SK-N-SH (cell line): ENCODE data around the gene CCDC107. TPM values are rescaled to one million over a fixed set of nuclear protein-coding genes. Genes with fewer than 3 reads are reported as not detected.

ENCODE experiments used
- CTCF ChIA-PET: fragments of 300-600, 350-600 bp; formaldehyde crosslinking; extraction: SDS; loops from one replicate; lab custom pipeline; 2021; lab: Yijun Ruan, JAX
- POLR2A ChIA-PET: fragments of 350-600 bp; sonication (Branson Sonifier 250); formaldehyde crosslinking; extraction: SDS; loops from one replicate; lab custom pipeline; 2020; ENCODE audit warnings: antibody characterized with exemption, inconsistent platforms; lab: Yijun Ruan, JAX
- DNase-seq: peaks from one replicate; pipeline ENCODE4 v3.0.0; 2012
- H2AFZ ChIP-seq: fragments of 200-600 bp; sonication (generic); 2 replicates; pipeline ENCODE4 v1.8.1; 2016; ENCODE audit warnings: antibody characterized with exemption, mild to moderate bottlenecking, low read depth
- H3F3A ChIP-seq: fragments of 200-600 bp; sonication (generic); replicated peaks from 2 replicates; pipeline ENCODE3; 2016; ENCODE audit warnings: antibody characterized with exemption, mild to moderate bottlenecking; ENCODE audit not compliant: insufficient read depth
- H3K27ac ChIP-seq, 2 experiments: fragments of 200-500 bp in 1 of 2; fragments of 200-600 bp in 1 of 2; sonication (Bioruptor generic) in 1 of 2; sonication (generic), shearing (Covaris generic) in 1 of 2; 2 replicates each; pipeline versions ENCODE4 v1.5.1 to v1.6.1; 2014 to 2016; ENCODE audit warnings: low read depth in 2 of 2, inconsistent platforms in 1 of 2, low read length in 1 of 2, mild to moderate bottlenecking in 1 of 2, mixed read lengths in 1 of 2
- H3K27me3 ChIP-seq: fragments of 200-600 bp; sonication (generic), shearing (Covaris generic); 2 replicates; pipeline ENCODE4 v1.6.1; 2016; ENCODE audit warnings: mixed run types; ENCODE audit not compliant: insufficient read depth
- H3K36me3 ChIP-seq, 2 experiments: fragments of 200-500 bp in 1 of 2; fragments of 200-600 bp in 1 of 2; sonication (Bioruptor generic) in 1 of 2; sonication (generic) in 1 of 2; replicated peaks in 1 of 2; 2 replicates each; pipeline versions ENCODE3 to v1.5.1; 2014 to 2016; ENCODE audit warnings: low read length in 1 of 2, mild to moderate bottlenecking in 1 of 2; ENCODE audit not compliant: insufficient read depth in 2 of 2, control insufficient read depth in 1 of 2
- H3K4me1 ChIP-seq, 2 experiments: fragments of 200-500 bp in 1 of 2; fragments of 200-600 bp in 1 of 2; sonication (Bioruptor generic) in 1 of 2; sonication (generic), shearing (Covaris generic) in 1 of 2; 2 replicates each; pipeline versions ENCODE4 v1.5.1 to v1.6.1; 2014 to 2016; ENCODE audit warnings: low read depth in 1 of 2, low read length in 1 of 2, mixed run types in 1 of 2; ENCODE audit not compliant: insufficient read depth in 2 of 2, control insufficient read depth in 1 of 2
- H3K4me2 ChIP-seq: fragments of 200-600 bp; sonication (generic), shearing (Covaris generic); 2 replicates; pipeline ENCODE4 v1.6.1; 2017; ENCODE audit warnings: mixed run types
- H3K4me3 ChIP-seq, 2 experiments: fragments of 200-500 bp in 1 of 2; fragments of 200-600 bp in 1 of 2; sonication (Bioruptor generic) in 1 of 2; sonication (generic), shearing (Covaris generic) in 1 of 2; 2 replicates each; pipeline versions ENCODE4 v1.5.1 to v1.8.1; 2014 to 2016; ENCODE audit warnings: low read depth in 2 of 2, inconsistent platforms in 1 of 2, low read length in 1 of 2, mild to moderate bottlenecking in 1 of 2, mixed read lengths in 1 of 2, moderate library complexity in 1 of 2
- H3K79me2 ChIP-seq: fragments of 200-600 bp; sonication (generic); 2 replicates; pipeline ENCODE4 v1.8.1; 2017; ENCODE audit warnings: mild to moderate bottlenecking; ENCODE audit not compliant: insufficient read depth
- H3K9ac ChIP-seq: fragments of 200-600 bp; sonication (generic); 2 replicates; pipeline ENCODE4 v1.6.1; 2017; ENCODE audit warnings: mixed run types
- H3K9me2 ChIP-seq: fragments of 200-600 bp; sonication (generic); 2 replicates; pipeline ENCODE4 v1.6.1; 2017; ENCODE audit warnings: mixed run types
- H3K9me3 ChIP-seq: fragments of 200-600 bp; sonication (generic); 2 replicates; pipeline ENCODE4 v1.6.1; 2017; ENCODE audit warnings: mixed run types, mild to moderate bottlenecking, moderate library complexity
- H4K20me1 ChIP-seq: fragments of 200-600 bp; sonication (generic); 2 replicates; pipeline ENCODE4 v1.6.1; 2017; ENCODE audit warnings: mild to moderate bottlenecking, mixed run types; ENCODE audit not compliant: insufficient read depth
- CHD2 ChIP-seq: fragments of 150-350 bp; IDR thresholded peaks from 2 replicates; pipeline ENCODE4 v1.6.1; 2018; ENCODE audit warnings: low read length; ENCODE audit not compliant: partially characterized antibody
- CTCF ChIP-seq: fragments of 200-600 bp; sonication (generic); IDR thresholded peaks from 2 replicates; pipeline ENCODE4 v1.6.1; 2017; ENCODE audit warnings: antibody characterized with exemption, mild to moderate bottlenecking, moderate library complexity
- MEF2A ChIP-seq: IDR thresholded peaks from 2 replicates; pipeline ENCODE4 v1.4.0; 2012; ENCODE audit warnings: low read depth, borderline replicate concordance
- MXI1 ChIP-seq: IDR thresholded peaks from 2 replicates; pipeline ENCODE4 v1.6.1; 2012; ENCODE audit warnings: mild to moderate bottlenecking, low read depth, low read length, improper control_type of control experiment
- NFIC ChIP-seq: IDR thresholded peaks from 2 replicates; pipeline ENCODE4 v1.4.0; 2012; ENCODE audit warnings: borderline replicate concordance
- PBX3 ChIP-seq: IDR thresholded peaks from 2 replicates; pipeline ENCODE4; 2012
- TAF1 ChIP-seq: IDR thresholded peaks from 2 replicates; pipeline ENCODE4 v1.6.1; 2012; ENCODE audit warnings: low read depth, mild to moderate bottlenecking, low read length, moderate library complexity, borderline replicate concordance
- TCF12 ChIP-seq: IDR thresholded peaks from 2 replicates; pipeline ENCODE4 v1.4.0; 2012
- TEAD4 ChIP-seq: IDR thresholded peaks from 2 replicates; pipeline ENCODE4 v1.4.0; 2012; ENCODE audit warnings: mild to moderate bottlenecking, borderline replicate concordance; ENCODE audit not compliant: insufficient read depth
- USF1 ChIP-seq: IDR thresholded peaks from 2 replicates; pipeline ENCODE4 v1.4.0; 2012; ENCODE audit warnings: low read depth, borderline replicate concordance
- USF2 ChIP-seq: fragments of 150-350 bp; IDR thresholded peaks from 2 replicates; pipeline ENCODE4 v1.6.1; 2017; ENCODE audit warnings: antibody characterized with exemption, low read length, low read depth, borderline replicate concordance
- YY1 ChIP-seq: IDR thresholded peaks from 2 replicates; pipeline ENCODE4 v1.4.0; 2012; ENCODE audit warnings: low read depth, mild to moderate bottlenecking
- WGBS: methylation state at CpG from one replicate; pipeline ENCODE4 v1.1.6; 2017; ENCODE audit warnings: low lambda C conversion rate; 5-methylcytosine and 5-hydroxymethylcytosine counted together
- polyA plus RNA-seq, 3 experiments: library from polyadenylated mRNA; depleted of rRNA; stranded (reverse); fragments of >200 nt; gene quantifications; 2 replicates each; pipeline ENCODE4 v1.2.3, GENCODE V29; 2012

The CCDC107 gene
- polyA plus RNA-seq, 1 of the 3 experiments (the other 2 are of a cell fraction): 22.0 TPM

- TF ChIP-seq USF2 (no peak), MXI1 (no peak), NFIC (no peak), CTCF (no peak), CHD2 (no peak), MEF2A (no peak), TCF12 (no peak), USF1 (no peak), TAF1 (no peak)
Measured at GRCh38 chr9:35685506-35685905, 27.4 kb downstream of the CCDC107 start (continued).

- no peak overlapping the region for H2AFZ ChIP-seq
Measured at GRCh38 chr9:35686222-35687203, 28.4 kb downstream of the CCDC107 start.

More at GRCh38 chr9:35686222-35687203, 28.4 kb downstream of the CCDC107 start:
- ChIA-PET CTCF (interaction anchor here (1.0 to 2.3 kb wide), 3 partner anchors 10 to 22 kb away, joined by 4 to 26 read pairs (median 9); partner anchors contain the start of gene ARHGEF39), POLR2A (interaction anchor here (1.0 to 1.1 kb wide), 2 partner anchors 10 to 11 kb away, joined by 3 read pairs; no protein-coding TSS in a partner anchor)
- Histone ChIP-seq H3K9ac (no peak overlapping the region), H3K4me3 (peak overlapping the region in 1 of 2 experiments; percentile 4; a peak in 1 of 4 replicates), H3K27me3 (no peaks in the 10 kb centered on the region), H3K4me1 (peaks cover 19 to 31% of the 10 kb centered on the region in 2 experiments; a peak in 3 of 4 replicates), H4K20me1 (peaks cover 57% of the 10 kb centered on the region), H3K9me2 (no peaks in the 10 kb centered on the region), H3K27ac (peak overlapping the region in 1 of 2 experiments; percentile 96; a peak in 2 of 4 replicates), H3F3A (peaks cover 49% of the 10 kb centered on the region), H3K79me2 (peaks cover 47% of the 10 kb centered on the region), H3K9me3 (no peaks in the 10 kb centered on the region), H3K36me3 (peaks cover 27 to 35% of the 10 kb centered on the region in 2 experiments), H3K4me2 (peak overlapping the region; percentile 91)
- no peak for DNase-seq
- WGBS: 76% methylated on average over 11 of the region's 11 CpGs
- peak; percentile 32; the same call in 1 of the 2 replicates for TF ChIP-seq PBX3
- no peak for TF ChIP-seq YY1
- no peak for TF ChIP-seq TEAD4
